Dendritic cell treated with granulocyte-macrophage colony-stimulating factor and Interleukin-4, amounts not matched to agents 40 ng/mL and 50 ng/mL, for 4 days (primary cell): ENCODE measurements around the gene FAM120AOS.

Experiments used
- H3K27ac Mint-ChIP-seq: one replicate; pipeline ENCODE4 v1.8.0; 2022; ENCODE audit warnings: mild to moderate bottlenecking, mixed read lengths
- H3K27me3 Mint-ChIP-seq: one replicate; pipeline ENCODE4 v1.8.0; 2022; ENCODE audit warnings: mild to moderate bottlenecking, mixed read lengths
- H3K36me3 Mint-ChIP-seq: one replicate; pipeline ENCODE4 v1.8.0; 2022; ENCODE audit warnings: low read depth, mixed read lengths
- H3K4me1 Mint-ChIP-seq: one replicate; pipeline ENCODE4 v1.8.0; 2022; ENCODE audit warnings: low read depth, mixed read lengths
- H3K4me3 Mint-ChIP-seq: one replicate; pipeline ENCODE4 v1.8.0; 2022; ENCODE audit warnings: mild to moderate bottlenecking, moderate library complexity, mixed read lengths
- H3K9me3 Mint-ChIP-seq: one replicate; pipeline ENCODE4 v1.8.0; 2022; ENCODE audit warnings: mixed read lengths
- intact Hi-C: fragments of 100-400 bp; cut with micrococcal nuclease; formaldehyde crosslinking; loops from one replicate; pipeline ENCODE4 v1.15.0; 2022

FAM120AOS gene

GRCh38 chr9:93463638-93464248 is 10.4 kb upstream of the FAM120AOS start:
- intact Hi-C loops = no loop called here
- no peaks in the 10 kb centered on the region for H3K9me3 Mint-ChIP-seq
- H3K27ac Mint-ChIP-seq = peak overlapping the region; percentile 82
- no peaks in the 10 kb centered on the region for H3K27me3 Mint-ChIP-seq
- peaks cover 63% of the 10 kb centered on the region for H3K4me1 Mint-ChIP-seq
- H3K4me3 Mint-ChIP-seq = no peak overlapping the region
- peaks cover 2% of the 10 kb centered on the region for H3K36me3 Mint-ChIP-seq

- intact Hi-C loops = no loop called here
- H3K36me3 Mint-ChIP-seq = peaks cover 16% of the 10 kb centered on the region
- H3K27ac Mint-ChIP-seq = no peak overlapping the region
- H3K27me3 Mint-ChIP-seq = no peaks in the 10 kb centered on the region
- H3K4me1 Mint-ChIP-seq = peaks cover 65% of the 10 kb centered on the region
- no peak overlapping the region for H3K4me3 Mint-ChIP-seq
- H3K9me3 Mint-ChIP-seq = peaks cover 9% of the 10 kb centered on the region
These were observed 8.4 kb upstream of the FAM120AOS start for GRCh38 chr9:93461821-93462220.

DNA sequence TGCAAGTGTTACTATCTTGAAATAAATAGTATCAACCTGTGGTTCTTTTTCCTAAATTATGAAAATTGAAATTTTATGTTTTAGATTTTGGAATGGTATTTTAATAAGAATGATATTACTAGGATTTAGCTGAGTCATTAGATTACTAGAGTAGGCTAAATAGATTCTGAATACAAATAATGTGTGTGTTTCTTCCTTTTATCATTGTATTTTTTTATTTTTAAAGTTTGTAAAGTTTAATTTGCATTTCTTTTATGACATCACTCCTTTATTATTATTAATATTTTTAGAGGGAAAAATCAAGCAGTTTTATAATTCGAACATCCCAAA is 8.0 kb upstream of the FAM120AOS start:
- H3K4me3 Mint-ChIP-seq = no peak overlapping the region
- H3K27ac Mint-ChIP-seq = no peak overlapping the region
- H3K9me3 Mint-ChIP-seq = peaks cover 9% of the 10 kb centered on the region
- intact Hi-C loops = no loop called here
- H3K36me3 Mint-ChIP-seq = peaks cover 16% of the 10 kb centered on the region
- no peaks in the 10 kb centered on the region for H3K27me3 Mint-ChIP-seq
- peaks cover 65% of the 10 kb centered on the region for H3K4me1 Mint-ChIP-seq

GRCh38 chr9:93460689-93461413 is 7.5 kb upstream of the FAM120AOS start:
- no peak overlapping the region for H3K4me3 Mint-ChIP-seq
- peaks cover 63% of the 10 kb centered on the region for H3K4me1 Mint-ChIP-seq
- peaks cover 16% of the 10 kb centered on the region for H3K36me3 Mint-ChIP-seq
- intact Hi-C loops = no loop called here
- H3K27ac Mint-ChIP-seq = no peak overlapping the region
- no peaks in the 10 kb centered on the region for H3K27me3 Mint-ChIP-seq
- peaks cover 9% of the 10 kb centered on the region for H3K9me3 Mint-ChIP-seq

DNA sequence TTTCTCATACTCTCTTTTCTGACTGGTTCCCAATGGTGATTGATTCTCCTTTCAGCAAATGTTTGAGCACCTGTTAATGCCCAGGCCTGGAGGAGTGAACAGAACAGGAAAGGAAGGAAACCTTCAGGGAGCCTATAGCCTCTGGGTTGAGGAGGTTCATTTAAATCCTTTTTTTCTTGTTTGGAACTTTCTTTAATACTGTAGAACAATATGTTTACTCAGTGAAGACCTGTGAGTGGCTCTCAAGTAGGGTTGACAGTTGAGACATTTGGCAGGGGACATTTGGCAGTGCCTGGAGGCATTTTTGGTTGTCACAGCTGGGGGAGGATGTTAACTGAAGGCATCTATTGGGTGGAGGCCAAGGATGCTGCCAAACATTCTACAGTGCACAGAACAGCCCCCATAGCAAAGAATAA is 6.1 kb upstream of the FAM120AOS start:
- no peaks in the 10 kb centered on the region for H3K27me3 Mint-ChIP-seq
- intact Hi-C loops = no loop called here
- H3K9me3 Mint-ChIP-seq = peaks cover 9% of the 10 kb centered on the region
- H3K4me1 Mint-ChIP-seq = peaks cover 59% of the 10 kb centered on the region
- no peak overlapping the region for H3K27ac Mint-ChIP-seq
- peaks cover 22% of the 10 kb centered on the region for H3K36me3 Mint-ChIP-seq
- H3K4me3 Mint-ChIP-seq = no peak overlapping the region

DNA sequence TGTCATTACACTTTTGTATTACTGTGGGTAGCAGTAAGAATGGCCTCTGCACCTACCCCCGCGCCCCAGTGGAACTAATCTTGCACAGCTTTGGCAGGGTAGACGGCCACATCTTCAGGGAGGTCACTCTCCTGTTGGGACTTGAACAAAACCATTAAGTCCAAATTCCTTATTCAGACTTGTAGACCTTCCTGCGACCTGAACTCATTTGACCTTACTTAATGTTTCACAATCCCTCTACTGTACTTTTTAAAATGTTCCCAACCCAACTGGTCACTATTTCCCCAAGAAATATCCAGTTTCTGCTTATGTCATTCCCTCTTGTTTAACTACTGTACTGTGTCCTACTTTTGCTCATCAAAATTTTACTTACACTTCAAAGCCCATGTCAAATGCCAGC is 5.3 kb upstream of the FAM120AOS start:
- Mint-ChIP-seq H3K9me3 (peaks cover 9% of the 10 kb centered on the region), H3K36me3 (peaks cover 22% of the 10 kb centered on the region), H3K4me1 (peaks cover 62% of the 10 kb centered on the region), H3K27me3 (no peaks in the 10 kb centered on the region), H3K4me3 (no peak overlapping the region), H3K27ac (peak overlapping the region; percentile 43)
- intact Hi-C loops = no loop called here

- H3K4me1 Mint-ChIP-seq = peaks cover 61% of the 10 kb centered on the region
- H3K27ac Mint-ChIP-seq = peak overlapping the region; percentile 46
- H3K36me3 Mint-ChIP-seq = peaks cover 39% of the 10 kb centered on the region
- H3K9me3 Mint-ChIP-seq = peaks cover 9% of the 10 kb centered on the region
- no peaks in the 10 kb centered on the region for H3K27me3 Mint-ChIP-seq
- intact Hi-C loops = no loop called here
- peak overlapping the region; percentile 9 for H3K4me3 Mint-ChIP-seq
These were observed 3.6 kb upstream of the FAM120AOS start for GRCh38 chr9:93457006-93457405.

- peak overlapping the region; percentile 46 for H3K27ac Mint-ChIP-seq
- H3K4me3 Mint-ChIP-seq = peak overlapping the region; percentile 9
- peaks cover 61% of the 10 kb centered on the region for H3K4me1 Mint-ChIP-seq
- peaks cover 42% of the 10 kb centered on the region for H3K36me3 Mint-ChIP-seq
- H3K27me3 Mint-ChIP-seq = no peaks in the 10 kb centered on the region
- intact Hi-C loops = no loop called here
- peaks cover 9% of the 10 kb centered on the region for H3K9me3 Mint-ChIP-seq
These were observed 3.1 kb upstream of the FAM120AOS start for GRCh38 chr9:93456504-93456903.

DNA sequence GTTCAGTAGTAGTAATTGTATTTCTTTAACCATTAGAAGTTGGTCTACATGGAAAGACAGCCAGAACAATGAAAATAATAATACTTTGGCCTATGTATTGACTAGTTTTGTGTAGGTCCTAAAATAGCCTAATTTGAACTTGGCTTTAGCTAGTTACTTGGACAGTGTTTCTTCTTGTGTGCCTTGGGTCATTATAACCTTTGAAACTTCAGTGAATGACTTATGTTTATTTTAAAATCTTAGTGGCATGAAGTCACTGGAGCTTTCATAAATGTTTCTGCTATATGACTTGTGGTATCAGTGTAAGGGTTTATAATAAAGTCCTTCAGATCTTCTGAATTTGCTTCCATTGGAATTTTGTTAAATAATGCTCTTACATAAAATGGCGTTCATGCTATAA is 2.6 kb upstream of the FAM120AOS start:
- Mint-ChIP-seq H3K9me3 (peaks cover 9% of the 10 kb centered on the region), H3K27me3 (no peaks in the 10 kb centered on the region), H3K27ac (peak overlapping the region; percentile 46), H3K4me1 (peaks cover 59% of the 10 kb centered on the region), H3K4me3 (no peak overlapping the region), H3K36me3 (peaks cover 44% of the 10 kb centered on the region)
- intact Hi-C loops = no loop called here

- peaks cover 41% of the 10 kb centered on the region for H3K4me1 Mint-ChIP-seq
- no peaks in the 10 kb centered on the region for H3K9me3 Mint-ChIP-seq
- peak overlapping the region; percentile 91 for H3K27ac Mint-ChIP-seq
- intact Hi-C loops = loop anchor here (1.0 to 5.0 kb wide), 4 partner anchors 14 to 355 kb away; partner anchors contain the start of gene CARD19
- peak overlapping the region; percentile 87 for H3K4me3 Mint-ChIP-seq
- H3K36me3 Mint-ChIP-seq = peaks cover 62% of the 10 kb centered on the region
- no peaks in the 10 kb centered on the region for H3K27me3 Mint-ChIP-seq
These were observed 703 bp downstream of the FAM120AOS start for GRCh38 chr9:93452710-93453046.

GRCh38 chr9:93451849-93452709 is 1.3 kb downstream of the FAM120AOS start:
- Mint-ChIP-seq H3K4me1 (peaks cover 35% of the 10 kb centered on the region), H3K9me3 (no peaks in the 10 kb centered on the region)

DNA sequence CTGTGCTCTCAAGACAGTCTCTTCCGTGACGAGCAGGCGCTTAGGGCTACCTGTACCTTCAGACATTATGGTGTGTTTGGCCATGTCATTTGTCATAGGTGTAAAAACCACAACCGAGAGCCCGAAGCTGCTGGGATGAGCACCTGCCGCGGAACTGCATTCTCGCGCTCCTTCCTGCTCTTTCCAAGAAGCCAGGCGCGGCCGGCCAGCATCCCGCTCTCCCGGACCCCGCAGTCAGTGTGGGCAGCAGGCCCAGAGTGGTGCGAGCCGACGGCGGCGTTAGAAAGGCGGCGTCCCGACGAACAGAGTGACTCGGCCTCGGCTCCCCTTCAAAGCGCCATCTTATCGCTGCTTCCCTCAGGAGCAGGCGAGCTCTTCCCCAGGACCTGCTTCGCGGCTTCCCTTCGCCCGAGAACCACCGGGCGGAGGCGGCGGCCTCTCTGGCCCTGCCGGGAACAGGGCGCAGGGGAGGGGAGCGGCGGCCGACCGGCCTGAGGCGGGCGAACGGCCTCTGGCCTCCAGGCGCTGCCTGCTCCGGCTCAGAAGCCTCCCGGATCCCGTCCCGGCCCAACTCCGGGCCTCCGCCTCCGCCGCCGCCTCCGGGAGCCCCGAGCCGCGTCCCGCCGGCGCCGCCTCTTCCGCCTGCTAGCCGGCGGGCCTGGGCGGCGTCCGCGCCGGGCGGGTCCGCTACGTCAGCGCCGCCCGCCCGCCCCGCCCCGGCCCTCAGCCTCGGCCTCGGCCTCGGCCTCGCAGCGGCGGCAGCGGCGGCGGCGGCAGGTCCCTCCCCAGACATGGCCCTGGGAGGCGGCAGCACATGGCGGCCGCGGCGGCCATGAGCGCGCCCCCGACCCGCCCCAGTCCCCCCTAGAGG is 2.2 kb downstream of the FAM120AOS start, which contains the start of gene FAM120A:
Gene FAM120A, plus strand, starts transcription at position 741 of the 871 bp plus-strand sequence. CDS start 231 bp downstream, outside the sequence.
- intact Hi-C loops = loop anchor here (5.0 kb wide), 1 partner anchor 354 kb away; the partner anchor contains the start of gene CARD19
- H3K4me3 Mint-ChIP-seq = peak within 1 kb of the TSS; percentile 98
- H3K27me3 Mint-ChIP-seq = no peaks in the 10 kb centered on the region
- H3K4me1 Mint-ChIP-seq = peaks cover 26% of the 10 kb centered on the region
- H3K36me3 Mint-ChIP-seq = peaks cover 73% of the 10 kb centered on the region
- H3K27ac Mint-ChIP-seq = peak within 1 kb of the TSS; percentile 97
- no peaks in the 10 kb centered on the region for H3K9me3 Mint-ChIP-seq

More at GRCh38 chr9:93451849-93452709, 1.3 kb downstream of the FAM120AOS start:
- Mint-ChIP-seq H3K27ac (peak overlapping the region; percentile 91), H3K4me3 (peak overlapping the region; percentile 87), H3K36me3 (peaks cover 64% of the 10 kb centered on the region), H3K27me3 (no peaks in the 10 kb centered on the region)
- intact Hi-C loops = loop anchor here (2.0 to 5.0 kb wide), 3 partner anchors 15 to 355 kb away; partner anchors contain the start of gene CARD19

GRCh38 chr9:93447655-93448054 is 5.7 kb downstream of the FAM120AOS start:
- H3K4me3 Mint-ChIP-seq = no peak overlapping the region
- H3K4me1 Mint-ChIP-seq = peaks cover 5% of the 10 kb centered on the region
- intact Hi-C loops = no loop called here
- H3K27ac Mint-ChIP-seq = no peak overlapping the region
- H3K27me3 Mint-ChIP-seq = no peaks in the 10 kb centered on the region
- H3K9me3 Mint-ChIP-seq = no peaks in the 10 kb centered on the region
- H3K36me3 Mint-ChIP-seq = peaks cover 65% of the 10 kb centered on the region
